Measurements from ENCODE around the gene HTRA3.

HTRA3 gene

DNA sequence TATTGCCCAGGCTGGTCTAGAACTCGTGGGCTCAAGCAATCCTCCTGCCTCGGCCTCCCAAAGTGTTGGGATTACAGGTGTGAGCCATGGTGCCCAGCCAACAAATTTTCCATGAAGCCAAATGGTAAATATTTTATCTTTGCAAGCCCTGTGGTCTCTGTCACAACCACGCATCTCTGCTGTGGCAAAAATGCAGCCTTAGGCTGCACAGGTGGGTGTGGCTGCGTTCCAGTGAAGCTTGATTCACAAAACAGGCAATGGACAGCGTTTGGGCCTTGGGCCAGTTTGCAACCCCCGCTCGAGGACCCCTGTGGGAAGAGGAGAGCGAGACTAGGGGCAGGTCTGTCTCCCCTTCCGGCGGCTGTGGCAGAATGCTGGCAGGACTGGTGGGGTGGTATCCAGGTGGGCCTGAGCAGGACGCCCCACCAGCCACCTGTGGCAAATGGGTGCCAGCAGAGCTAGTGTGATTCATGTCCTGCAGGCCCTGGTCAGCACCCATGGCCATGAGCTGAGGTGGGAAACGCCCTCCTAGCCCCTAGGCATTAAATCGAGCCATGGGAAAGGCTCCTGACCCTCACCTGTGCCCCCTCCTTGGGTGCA, 19.7 kb downstream of the HTRA3 start:
- Histone ChIP-seq H3K36me3 (ENCODE audit: low read length) (no peaks in the 10 kb centered on the region), H4K20me1 (ENCODE audit: low read depth, low read length) (no peaks in the 10 kb centered on the region), H3F3A (ENCODE audit: insufficient read depth) (no peaks in the 10 kb centered on the region), H3K9me3 (ENCODE audit: insufficient read depth, low read length) (no peaks in the 10 kb centered on the region), H3K4me2 (ENCODE audit: low read depth, low read length, poor library complexity, severe bottlenecking) (no peak overlapping the region), H3K79me2 (ENCODE audit: insufficient read depth, low read length) (no peaks in the 10 kb centered on the region), H3K27me3 (ENCODE audit: low read length) (no peaks in the 10 kb centered on the region), H3K9ac (ENCODE audit: low read length) (no peak overlapping the region), H2AFZ (ENCODE audit: low read depth, low read length, severe bottlenecking) (no peak overlapping the region), H3K4me3 (ENCODE audit: insufficient read depth, low read length, poor library complexity, severe bottlenecking) (no peak overlapping the region), H3K27ac (ENCODE audit: low read depth, low read length) (no peak overlapping the region), H3K9me2 (replicated peaks; ENCODE audit: insufficient read depth, low read length) (no peaks in the 10 kb centered on the region)
- TF ChIP-seq, protein P1, sequence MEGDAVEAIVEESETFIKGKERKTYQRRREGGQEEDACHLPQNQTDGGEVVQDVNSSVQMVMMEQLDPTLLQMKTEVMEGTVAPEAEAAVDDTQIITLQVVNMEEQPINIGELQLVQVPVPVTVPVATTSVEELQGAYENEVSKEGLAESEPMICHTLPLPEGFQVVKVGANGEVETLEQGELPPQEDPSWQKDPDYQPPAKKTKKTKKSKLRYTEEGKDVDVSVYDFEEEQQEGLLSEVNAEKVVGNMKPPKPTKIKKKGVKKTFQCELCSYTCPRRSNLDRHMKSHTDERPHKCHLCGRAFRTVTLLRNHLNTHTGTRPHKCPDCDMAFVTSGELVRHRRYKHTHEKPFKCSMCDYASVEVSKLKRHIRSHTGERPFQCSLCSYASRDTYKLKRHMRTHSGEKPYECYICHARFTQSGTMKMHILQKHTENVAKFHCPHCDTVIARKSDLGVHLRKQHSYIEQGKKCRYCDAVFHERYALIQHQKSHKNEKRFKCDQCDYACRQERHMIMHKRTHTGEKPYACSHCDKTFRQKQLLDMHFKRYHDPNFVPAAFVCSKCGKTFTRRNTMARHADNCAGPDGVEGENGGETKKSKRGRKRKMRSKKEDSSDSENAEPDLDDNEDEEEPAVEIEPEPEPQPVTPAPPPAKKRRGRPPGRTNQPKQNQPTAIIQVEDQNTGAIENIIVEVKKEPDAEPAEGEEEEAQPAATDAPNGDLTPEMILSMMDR (IDR thresholded peaks at IDR 0.05; ENCODE audit: insufficient read depth, low read length, poor library complexity, severe bottlenecking): no peak
- TF ChIP-seq EZH2phosphoT487 (conservative IDR thresholded peaks at IDR 0.05; ENCODE audit: low read length): no peak

DNA sequence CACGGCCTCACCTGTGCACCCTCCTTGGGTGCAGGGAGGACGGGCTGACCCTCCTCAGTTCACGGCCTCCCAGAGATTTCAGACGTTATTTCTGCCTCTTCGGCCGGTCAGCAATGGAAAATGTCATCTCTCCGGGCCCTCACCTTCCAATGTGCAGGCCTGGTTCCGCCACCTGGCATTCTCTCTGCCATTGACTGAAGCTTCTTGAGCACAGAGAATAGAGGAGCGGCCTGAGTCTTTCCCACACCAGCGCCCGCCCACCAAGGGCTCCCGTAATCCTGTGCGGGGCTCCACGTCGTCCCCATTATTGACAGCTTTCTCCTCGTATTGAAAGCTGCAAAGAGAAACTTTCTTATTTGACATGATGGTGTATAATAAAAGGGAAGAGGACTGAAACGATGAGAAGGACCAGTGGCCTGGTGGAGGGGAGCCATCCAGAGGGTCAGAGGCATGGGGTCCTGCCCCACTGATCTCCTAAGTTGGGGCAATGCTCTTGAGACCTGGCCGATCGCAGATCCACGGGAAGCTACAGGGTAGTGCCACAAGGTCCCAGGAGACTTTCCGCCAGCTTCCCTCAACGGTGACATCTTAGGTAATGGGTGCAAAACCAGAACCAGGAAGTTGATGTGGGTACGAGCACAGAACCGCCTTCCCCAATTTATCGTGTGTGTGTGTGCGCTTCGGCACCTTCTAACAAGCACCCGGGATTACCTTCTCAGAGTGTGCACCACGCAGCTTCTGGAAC, 20.6 kb downstream of the HTRA3 start:
- Histone ChIP-seq H4K20me1 (ENCODE audit: low read depth, low read length) (no peaks in the 10 kb centered on the region), H3K9ac (ENCODE audit: low read length) (no peak overlapping the region), H3K27me3 (ENCODE audit: low read length) (no peaks in the 10 kb centered on the region), H3K27ac (ENCODE audit: low read depth, low read length) (no peak overlapping the region), H3K79me2 (ENCODE audit: insufficient read depth, low read length) (no peaks in the 10 kb centered on the region), H2AFZ (ENCODE audit: low read depth, low read length, severe bottlenecking) (no peak overlapping the region), H3F3A (ENCODE audit: insufficient read depth) (no peaks in the 10 kb centered on the region), H3K36me3 (ENCODE audit: low read length) (no peaks in the 10 kb centered on the region), H3K9me3 (ENCODE audit: insufficient read depth, low read length) (no peaks in the 10 kb centered on the region), H3K4me3 (ENCODE audit: insufficient read depth, low read length, poor library complexity, severe bottlenecking) (no peak overlapping the region), H3K9me2 (replicated peaks; ENCODE audit: insufficient read depth, low read length) (no peaks in the 10 kb centered on the region), H3K4me2 (ENCODE audit: low read depth, low read length, poor library complexity, severe bottlenecking) (no peak overlapping the region)
- no peak for TF ChIP-seq EZH2phosphoT487 (conservative IDR thresholded peaks at IDR 0.05; ENCODE audit: low read length)
- TF ChIP-seq, protein P1 (IDR thresholded peaks at IDR 0.05; ENCODE audit: insufficient read depth, low read length, poor library complexity, severe bottlenecking): no peak

DNA sequence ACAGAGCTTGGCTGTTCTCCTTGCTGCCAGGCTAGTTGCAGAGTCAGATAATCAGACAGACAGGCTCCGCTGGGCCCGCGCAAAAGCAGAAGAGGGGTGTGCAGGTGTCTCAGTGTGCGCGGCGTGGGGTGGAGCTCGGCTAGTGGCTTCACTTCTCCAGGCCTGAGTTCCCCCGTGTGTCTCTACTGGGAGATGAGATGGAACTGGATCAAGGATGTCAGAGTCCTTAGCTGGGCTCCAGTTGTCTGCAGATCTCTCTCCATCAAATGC, 21.1 kb downstream of the HTRA3 start:
- no peaks in the 10 kb centered on the region for H3K79me2 ChIP-seq (ENCODE audit: insufficient read depth, low read length)
- no peak overlapping the region for H3K4me2 ChIP-seq (ENCODE audit: low read depth, low read length, poor library complexity, severe bottlenecking)
- TF ChIP-seq, protein P1 (IDR thresholded peaks at IDR 0.05; ENCODE audit: insufficient read depth, low read length, poor library complexity, severe bottlenecking): no peak
- TF ChIP-seq EZH2phosphoT487 (conservative IDR thresholded peaks at IDR 0.05; ENCODE audit: low read length): no peak
- H3K9me3 ChIP-seq (ENCODE audit: insufficient read depth, low read length): no peaks in the 10 kb centered on the region
- H3K9ac ChIP-seq (ENCODE audit: low read length): no peak overlapping the region
- no peaks in the 10 kb centered on the region for H3K27me3 ChIP-seq (ENCODE audit: low read length)
- no peaks in the 10 kb centered on the region for H3K36me3 ChIP-seq (ENCODE audit: low read length)
- no peaks in the 10 kb centered on the region for H3K9me2 ChIP-seq (replicated peaks; ENCODE audit: insufficient read depth, low read length)
- no peak overlapping the region for H3K4me3 ChIP-seq (ENCODE audit: insufficient read depth, low read length, poor library complexity, severe bottlenecking)
- H3K27ac ChIP-seq (ENCODE audit: low read depth, low read length): no peak overlapping the region
- no peaks in the 10 kb centered on the region for H3F3A ChIP-seq (ENCODE audit: insufficient read depth)
- no peak overlapping the region for H2AFZ ChIP-seq (ENCODE audit: low read depth, low read length, severe bottlenecking)
- H4K20me1 ChIP-seq (ENCODE audit: low read depth, low read length): no peaks in the 10 kb centered on the region

All from SU-DHL-6 (cell line).